GM18873 (cell line): ENCODE measurements around the gene PCNA.
A peak's percentile ranks its signal among the peaks of the same experiment; 100 is the strongest.

Experiments
- ATAC-seq: cut with Tn5 transposase; IDR thresholded peaks from one replicate; pipeline ENCODE4 v1.9.1; 2021; ENCODE audit warnings: mild to moderate bottlenecking, moderate library complexity, moderate number of reproducible peaks; ENCODE audit not compliant: unreplicated experiment, low FRiP score

PCNA gene

DNA sequence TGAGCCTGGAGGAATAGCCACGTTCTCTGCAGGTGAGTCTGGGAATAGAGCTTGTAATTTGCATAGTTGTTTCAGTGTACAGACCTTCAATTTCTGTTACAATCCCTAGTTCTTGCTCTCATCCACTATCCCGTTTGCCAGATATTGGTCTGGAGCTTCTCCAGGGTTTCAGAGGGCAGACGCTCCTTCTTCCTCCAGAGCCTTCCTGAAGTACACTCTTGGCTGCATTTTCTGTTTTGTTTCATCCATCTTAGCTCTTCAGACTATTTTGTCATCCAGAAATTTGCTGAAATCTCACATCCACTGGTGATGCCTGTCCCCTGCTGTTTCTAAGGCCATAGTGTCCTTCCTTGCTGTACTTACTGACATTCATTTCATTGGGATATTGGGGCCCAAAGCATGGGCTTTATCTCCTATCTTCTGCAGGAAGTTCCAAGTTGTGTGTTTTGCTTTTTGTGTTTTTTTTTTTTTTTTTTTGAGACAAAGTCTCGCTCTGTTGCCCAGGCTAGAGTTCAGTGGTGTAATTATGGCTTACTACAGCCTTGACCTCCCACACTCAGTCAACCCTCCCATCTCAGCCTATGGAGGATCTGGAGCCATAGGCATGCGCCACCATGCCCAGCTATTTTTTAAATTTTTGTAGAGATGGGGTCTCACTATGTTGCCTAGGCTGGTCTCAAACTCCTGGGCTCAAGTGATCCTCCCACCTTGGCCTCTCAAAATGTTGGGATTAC is 25.8 kb upstream of the PCNA start:
- no peak for ATAC-seq

GRCh38 chr20:5143851-5144250 is 24.1 kb upstream of the PCNA start:
- ATAC-seq = no peak

DNA sequence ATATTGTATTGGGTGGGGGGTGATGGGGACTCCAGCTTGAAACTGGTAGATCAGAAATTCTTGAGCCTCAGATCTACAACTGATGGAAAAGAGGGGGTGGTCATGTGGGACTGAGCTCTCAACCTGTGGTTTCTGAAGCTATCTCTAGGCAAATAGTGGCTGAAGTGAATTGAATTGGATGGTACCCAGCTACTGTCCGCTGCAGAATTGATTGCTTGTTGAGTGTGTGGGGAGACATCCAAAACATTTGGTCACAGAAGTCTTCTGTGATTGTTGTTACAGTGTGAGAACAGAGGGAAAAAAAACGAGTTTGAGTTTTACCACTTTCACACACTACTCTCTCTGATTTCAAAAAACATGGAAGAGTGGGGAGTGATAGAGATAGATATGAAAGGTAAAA is 21.9 kb upstream of the PCNA start:
- ATAC-seq = no peak

- ATAC-seq = no peak
Measured at GRCh38 chr20:5140195-5140594, 20.4 kb upstream of the PCNA start.

DNA sequence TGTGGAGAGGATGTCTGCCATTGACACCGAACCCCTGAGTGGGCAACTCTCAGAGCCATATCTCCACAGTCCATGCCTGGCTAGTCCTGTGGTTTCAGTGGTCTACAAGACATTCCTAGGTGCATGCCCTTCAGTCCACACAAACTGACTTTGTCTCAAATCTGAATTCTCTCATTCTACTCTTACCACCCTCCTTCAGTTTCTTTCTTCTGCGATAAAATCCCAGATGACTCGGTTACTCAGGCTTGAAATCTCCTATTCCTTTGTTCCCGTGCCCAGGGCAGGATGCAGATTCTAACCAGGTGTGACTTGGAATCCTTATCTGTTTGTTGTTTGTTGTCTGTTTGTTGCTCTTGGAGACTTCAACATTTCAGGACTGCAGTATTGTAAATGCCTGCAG is 16.3 kb upstream of the PCNA start:
- no peak for ATAC-seq

- ATAC-seq = no peak
Measured at GRCh38 chr20:5135363-5136012, 15.7 kb upstream of the PCNA start.

- ATAC-seq = no peak
Measured at GRCh38 chr20:5133998-5134397, 14.2 kb upstream of the PCNA start.

GRCh38 chr20:5131502-5131901 is 11.7 kb upstream of the PCNA start:
- ATAC-seq = no peak

GRCh38 chr20:5128886-5129285 is 9.1 kb upstream of the PCNA start:
- ATAC-seq = no peak

- no peak for ATAC-seq
Measured at GRCh38 chr20:5127859-5128424, 8.2 kb upstream of the PCNA start.

GRCh38 chr20:5127204-5127858 is 7.6 kb upstream of the PCNA start:
- peak; percentile 28 for ATAC-seq

DNA sequence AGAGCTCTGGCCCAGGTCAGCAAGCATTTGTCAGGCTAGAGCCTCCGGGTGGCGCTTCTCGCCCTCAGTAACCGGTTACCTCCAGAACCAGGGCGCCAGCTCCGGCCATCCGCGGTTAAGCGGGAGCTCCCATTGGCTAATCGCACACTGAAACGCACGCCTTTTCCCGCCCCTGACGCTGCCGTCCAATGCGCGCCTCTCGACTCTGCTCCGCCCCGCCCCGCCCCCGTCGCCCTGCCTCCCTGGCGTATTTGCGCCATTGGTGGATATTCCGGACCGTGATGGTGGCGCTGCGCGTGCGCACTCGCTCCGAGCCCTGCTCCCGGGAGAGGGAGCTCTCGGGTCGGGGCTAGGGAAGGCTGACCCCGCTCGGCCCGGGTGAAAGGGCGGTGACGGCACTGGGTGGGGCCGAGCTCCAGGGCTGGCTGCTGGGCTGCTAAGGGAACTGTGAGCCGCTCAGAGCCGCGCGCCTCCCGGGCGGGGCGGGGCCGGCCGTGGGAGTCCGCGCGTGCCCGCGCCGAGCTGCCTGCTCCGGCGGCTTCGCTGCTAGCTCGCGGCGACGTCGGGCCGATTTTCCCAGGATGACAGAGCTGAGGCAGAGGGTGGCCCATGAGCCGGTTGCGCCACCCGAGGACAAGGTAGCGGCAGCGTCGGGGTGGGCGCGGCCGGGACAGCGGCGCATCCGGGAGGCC is 6.9 kb upstream of the PCNA start, which contains the start of gene CDS2:
Gene CDS2 (plus strand): TSS at position 497 of the 692 bp plus-strand sequence. CDS start 85 bp downstream, at position 582.
- peak; percentile 82 for ATAC-seq

GRCh38 chr20:5122873-5123260 is 3.1 kb upstream of the PCNA start:
- ATAC-seq = no peak

DNA sequence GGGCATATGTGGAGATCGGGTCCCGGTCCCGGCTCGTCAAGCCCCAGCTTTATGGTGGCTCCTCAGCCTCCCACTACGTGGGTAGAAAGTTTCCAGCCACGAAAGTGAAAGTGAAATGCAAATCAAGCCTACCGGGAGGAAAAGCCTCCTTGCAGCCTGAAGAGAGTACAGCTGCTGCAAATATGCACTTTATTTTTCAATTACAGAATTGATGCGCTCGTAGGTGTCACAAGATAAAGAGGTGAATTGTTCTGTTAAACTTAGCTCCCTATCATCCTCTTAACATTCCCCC is 373 bp upstream of the PCNA start:
- ATAC-seq = no peak

GRCh38 chr20:5119143-5119434 is 669 bp downstream of the PCNA start:
- no peak for ATAC-seq

- ATAC-seq = no peak
Measured at GRCh38 chr20:5118220-5119142, 1.3 kb downstream of the PCNA start.

GRCh38 chr20:5116875-5117274 is 2.9 kb downstream of the PCNA start:
- ATAC-seq = no peak

DNA sequence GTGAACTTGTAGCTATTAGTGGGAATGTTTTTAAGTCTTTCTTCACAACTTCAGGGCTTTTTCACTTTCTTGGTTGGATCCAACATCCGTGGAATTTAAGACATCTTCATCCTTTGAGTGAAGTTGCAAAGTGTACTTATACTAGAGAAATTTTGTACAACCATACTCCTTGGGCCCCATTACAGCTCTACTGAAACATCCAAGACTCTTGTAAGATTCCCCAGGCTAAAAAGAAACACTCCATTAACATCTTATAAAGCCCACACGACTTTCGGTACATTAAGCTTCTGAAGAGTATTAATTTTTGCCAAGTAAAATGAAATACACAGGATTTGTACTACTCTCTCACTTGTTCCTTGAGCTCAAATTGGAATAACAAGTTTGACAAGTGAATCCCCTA is 5.4 kb downstream of the PCNA start:
- no peak for ATAC-seq

DNA sequence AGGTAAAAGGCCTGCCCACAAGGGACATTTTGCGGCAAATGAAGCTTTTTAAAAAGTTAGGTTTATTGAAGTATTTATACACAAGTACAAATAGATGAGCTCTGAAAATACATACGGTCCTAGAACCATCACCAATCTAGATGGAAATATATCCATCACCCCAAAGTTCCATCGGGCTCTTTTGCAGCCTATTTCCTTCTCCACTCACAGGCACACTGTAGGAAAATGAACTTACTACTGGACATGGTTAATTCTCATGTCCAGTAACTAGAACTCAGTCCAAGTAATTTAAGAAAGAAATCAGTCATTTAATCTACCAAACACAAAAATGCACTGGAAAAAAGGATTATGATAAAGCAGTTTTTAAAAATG is 6.2 kb downstream of the PCNA start:
- no peak for ATAC-seq

DNA sequence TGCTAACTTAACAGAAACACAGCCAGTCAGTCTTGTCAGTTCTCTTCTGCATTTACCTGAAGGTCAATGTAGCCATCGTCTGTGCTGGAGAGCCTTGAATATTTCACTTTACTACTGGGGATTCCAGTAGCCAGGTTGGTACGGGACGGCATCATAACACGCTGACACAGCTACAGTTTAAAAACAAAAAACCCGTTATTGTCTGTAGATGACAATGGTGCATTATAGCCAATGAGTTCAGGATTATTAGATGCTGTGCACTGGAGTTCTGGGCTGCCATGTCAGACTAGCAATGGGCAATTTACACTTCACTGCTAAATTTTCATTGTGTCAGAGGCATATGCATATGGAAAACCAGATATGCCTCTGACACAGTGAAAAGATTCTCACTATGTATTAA is 10.5 kb downstream of the PCNA start:
- no peak for ATAC-seq
